SK-N-SH (cell line): Measurements from ENCODE around the gene SETD4. TPM values are rescaled to one million over a fixed set of nuclear protein-coding genes. Genes with fewer than 3 reads are reported as not detected.

Experiments
- CTCF ChIA-PET: fragments of 300-600, 350-600 bp; formaldehyde crosslinking; extraction: SDS; loops from one replicate; lab custom pipeline; 2021; lab: Yijun Ruan, JAX
- POLR2A ChIA-PET: fragments of 350-600 bp; sonication (Branson Sonifier 250); formaldehyde crosslinking; extraction: SDS; loops from one replicate; lab custom pipeline; 2020; ENCODE audit warnings: antibody characterized with exemption, inconsistent platforms; lab: Yijun Ruan, JAX
- DNase-seq: peaks from one replicate; pipeline ENCODE4 v3.0.0; 2012
- H2AFZ ChIP-seq: fragments of 200-600 bp; sonication (generic); 2 replicates; pipeline ENCODE4 v1.8.1; 2016; ENCODE audit warnings: antibody characterized with exemption, mild to moderate bottlenecking, low read depth
- H3F3A ChIP-seq: fragments of 200-600 bp; sonication (generic); replicated peaks from 2 replicates; pipeline ENCODE3; 2016; ENCODE audit warnings: antibody characterized with exemption, mild to moderate bottlenecking; ENCODE audit not compliant: insufficient read depth
- H3K27ac ChIP-seq, 2 experiments: fragments of 200-500 bp in 1 of 2; fragments of 200-600 bp in 1 of 2; sonication (Bioruptor generic) in 1 of 2; sonication (generic), shearing (Covaris generic) in 1 of 2; 2 replicates each; pipeline versions ENCODE4 v1.5.1 to v1.6.1; 2014 to 2016; ENCODE audit warnings: low read depth in 2 of 2, inconsistent platforms in 1 of 2, low read length in 1 of 2, mild to moderate bottlenecking in 1 of 2, mixed read lengths in 1 of 2
- H3K27me3 ChIP-seq: fragments of 200-600 bp; sonication (generic), shearing (Covaris generic); 2 replicates; pipeline ENCODE4 v1.6.1; 2016; ENCODE audit warnings: mixed run types; ENCODE audit not compliant: insufficient read depth
- H3K36me3 ChIP-seq, 2 experiments: fragments of 200-500 bp in 1 of 2; fragments of 200-600 bp in 1 of 2; sonication (Bioruptor generic) in 1 of 2; sonication (generic) in 1 of 2; replicated peaks in 1 of 2; 2 replicates each; pipeline versions ENCODE3 to v1.5.1; 2014 to 2016; ENCODE audit warnings: low read length in 1 of 2, mild to moderate bottlenecking in 1 of 2; ENCODE audit not compliant: insufficient read depth in 2 of 2, control insufficient read depth in 1 of 2
- H3K4me1 ChIP-seq, 2 experiments: fragments of 200-500 bp in 1 of 2; fragments of 200-600 bp in 1 of 2; sonication (Bioruptor generic) in 1 of 2; sonication (generic), shearing (Covaris generic) in 1 of 2; 2 replicates each; pipeline versions ENCODE4 v1.5.1 to v1.6.1; 2014 to 2016; ENCODE audit warnings: low read depth in 1 of 2, low read length in 1 of 2, mixed run types in 1 of 2; ENCODE audit not compliant: insufficient read depth in 2 of 2, control insufficient read depth in 1 of 2
- H3K4me2 ChIP-seq: fragments of 200-600 bp; sonication (generic), shearing (Covaris generic); 2 replicates; pipeline ENCODE4 v1.6.1; 2017; ENCODE audit warnings: mixed run types
- H3K4me3 ChIP-seq, 2 experiments: fragments of 200-500 bp in 1 of 2; fragments of 200-600 bp in 1 of 2; sonication (Bioruptor generic) in 1 of 2; sonication (generic), shearing (Covaris generic) in 1 of 2; 2 replicates each; pipeline versions ENCODE4 v1.5.1 to v1.8.1; 2014 to 2016; ENCODE audit warnings: low read depth in 2 of 2, inconsistent platforms in 1 of 2, low read length in 1 of 2, mild to moderate bottlenecking in 1 of 2, mixed read lengths in 1 of 2, moderate library complexity in 1 of 2
- H3K79me2 ChIP-seq: fragments of 200-600 bp; sonication (generic); 2 replicates; pipeline ENCODE4 v1.8.1; 2017; ENCODE audit warnings: mild to moderate bottlenecking; ENCODE audit not compliant: insufficient read depth
- H3K9ac ChIP-seq: fragments of 200-600 bp; sonication (generic); 2 replicates; pipeline ENCODE4 v1.6.1; 2017; ENCODE audit warnings: mixed run types
- H3K9me2 ChIP-seq: fragments of 200-600 bp; sonication (generic); 2 replicates; pipeline ENCODE4 v1.6.1; 2017; ENCODE audit warnings: mixed run types
- H3K9me3 ChIP-seq: fragments of 200-600 bp; sonication (generic); 2 replicates; pipeline ENCODE4 v1.6.1; 2017; ENCODE audit warnings: mixed run types, mild to moderate bottlenecking, moderate library complexity
- H4K20me1 ChIP-seq: fragments of 200-600 bp; sonication (generic); 2 replicates; pipeline ENCODE4 v1.6.1; 2017; ENCODE audit warnings: mild to moderate bottlenecking, mixed run types; ENCODE audit not compliant: insufficient read depth
- ELF1 ChIP-seq: IDR thresholded peaks from 2 replicates; pipeline ENCODE4 v1.4.0; 2012
- EP300 ChIP-seq, 2 experiments: IDR thresholded peaks; 2 replicates each; pipeline versions ENCODE4 v1.4.0 to v1.6.1; 2012; ENCODE audit warnings: borderline replicate concordance in 1 of 2, low read depth in 1 of 2, low read length in 1 of 2
- EZH2phosphoT487 ChIP-seq: fragments of 200-600 bp; sonication (generic); IDR thresholded peaks from 2 replicates; pipeline ENCODE4 v1.6.1; 2017; ENCODE audit warnings: low read depth, mixed run types, mild to moderate bottlenecking, antibody characterized with exemption, moderate library complexity, borderline replicate concordance
- FOSL2 ChIP-seq: IDR thresholded peaks from 2 replicates; pipeline ENCODE4 v1.4.0; 2012; ENCODE audit warnings: low read depth, mild to moderate bottlenecking, moderate library complexity, borderline replicate concordance
- GABPA ChIP-seq: IDR thresholded peaks from 2 replicates; pipeline ENCODE4 v1.4.0; 2012; ENCODE audit warnings: low read depth, mild to moderate bottlenecking
- GATA2 ChIP-seq: sonication (generic); formaldehyde crosslinking; IDR thresholded peaks from 2 replicates; pipeline ENCODE4 v1.5.0; 2020; ENCODE audit warnings: mild to moderate bottlenecking, missing genetic modification reagents
- MAX ChIP-seq: IDR thresholded peaks from 2 replicates; pipeline ENCODE4 v1.4.0; 2012; ENCODE audit warnings: low read depth
- MEF2A ChIP-seq: IDR thresholded peaks from 2 replicates; pipeline ENCODE4 v1.4.0; 2012; ENCODE audit warnings: low read depth, borderline replicate concordance
- MXI1 ChIP-seq: IDR thresholded peaks from 2 replicates; pipeline ENCODE4 v1.6.1; 2012; ENCODE audit warnings: mild to moderate bottlenecking, low read depth, low read length, improper control_type of control experiment
- NFIC ChIP-seq: IDR thresholded peaks from 2 replicates; pipeline ENCODE4 v1.4.0; 2012; ENCODE audit warnings: borderline replicate concordance
- NRF1 ChIP-seq: IDR thresholded peaks from 2 replicates; pipeline ENCODE4 v1.6.1; 2012; ENCODE audit warnings: low read depth, mild to moderate bottlenecking, low read length
- PBX3 ChIP-seq: IDR thresholded peaks from 2 replicates; pipeline ENCODE4; 2012
- RXRA ChIP-seq: IDR thresholded peaks from 2 replicates; pipeline ENCODE4 v1.4.0; 2012; ENCODE audit warnings: low read depth, mild to moderate bottlenecking, borderline replicate concordance
- SIN3A ChIP-seq: IDR thresholded peaks from 2 replicates; pipeline ENCODE4 v1.6.1; 2012; ENCODE audit warnings: low read depth, mild to moderate bottlenecking, low read length, moderate library complexity, borderline replicate concordance
- SMC3 ChIP-seq: IDR thresholded peaks from 2 replicates; pipeline ENCODE4 v1.6.1; 2012; ENCODE audit warnings: low read depth, low read length, improper control_type of control experiment
- WGBS: methylation state at CpG from one replicate; pipeline ENCODE4 v1.1.6; 2017; ENCODE audit warnings: low lambda C conversion rate; 5-methylcytosine and 5-hydroxymethylcytosine counted together
- polyA plus RNA-seq, 3 experiments: library from polyadenylated mRNA; depleted of rRNA; stranded (reverse); fragments of >200 nt; gene quantifications; 2 replicates each; pipeline ENCODE4 v1.2.3, GENCODE V29; 2012
- TF ChIP-seq, protein P1 (sequence below): fragments of 150-350 bp; IDR thresholded peaks from 2 replicates; pipeline ENCODE4 v1.6.1; 2017; ENCODE audit warnings: antibody characterized with exemption, low read length, low read depth, borderline replicate concordance
- TF ChIP-seq, protein P2 (sequence below): IDR thresholded peaks from 2 replicates; pipeline ENCODE4 v1.4.0; 2012; ENCODE audit warnings: low read depth, borderline replicate concordance

Gene SETD4
- polyA plus RNA-seq, 1 of the 3 experiments (the other 2 are of a cell fraction): 15.9 TPM

GRCh38 chr21:36061445-36061844 is 1.1 kb upstream of the SETD4 start:
- H3K4me3 ChIP-seq: no peak overlapping the region
- peaks cover 11% of the 10 kb centered on the region for H3F3A ChIP-seq
- H3K27me3 ChIP-seq: no peaks in the 10 kb centered on the region
- POLR2A ChIA-PET: no interaction called here
- no peak overlapping the region for H3K9ac ChIP-seq
- no peaks in the 10 kb centered on the region for H3K9me2 ChIP-seq
- peaks cover 5 to 6% of the 10 kb centered on the region in 2 experiments; a peak in 3 of 4 replicates for H3K4me1 ChIP-seq
- 96% methylated on average over 2 of the region's 2 CpGs for WGBS
- CTCF ChIA-PET: no interaction called here
- no peak for DNase-seq
- no peaks in the 10 kb centered on the region for H3K9me3 ChIP-seq
- H3K79me2 ChIP-seq: peaks cover 22% of the 10 kb centered on the region
- no peak overlapping the region for H3K4me2 ChIP-seq
- H3K27ac ChIP-seq: no peak overlapping the region
- H2AFZ ChIP-seq: peak overlapping the region; percentile 91
- H4K20me1 ChIP-seq: no peaks in the 10 kb centered on the region
- H3K36me3 ChIP-seq: peaks cover 14 to 21% of the 10 kb centered on the region in 2 experiments
- TF ChIP-seq RXRA (no peak), NRF1 (no peak), PBX3 (no peak), GABPA (no peak), FOSL2 (no peak), GATA2 (no peak), ELF1 (no peak), EZH2phosphoT487 (no peak), EP300 (IDR thresholded peaks at IDR 0.05; ENCODE audit: borderline replicate concordance in 1 of 2, low read depth in 1 of 2, low read length in 1 of 2) (no peak), NFIC (no peak)
- TF ChIP-seq, protein P1, sequence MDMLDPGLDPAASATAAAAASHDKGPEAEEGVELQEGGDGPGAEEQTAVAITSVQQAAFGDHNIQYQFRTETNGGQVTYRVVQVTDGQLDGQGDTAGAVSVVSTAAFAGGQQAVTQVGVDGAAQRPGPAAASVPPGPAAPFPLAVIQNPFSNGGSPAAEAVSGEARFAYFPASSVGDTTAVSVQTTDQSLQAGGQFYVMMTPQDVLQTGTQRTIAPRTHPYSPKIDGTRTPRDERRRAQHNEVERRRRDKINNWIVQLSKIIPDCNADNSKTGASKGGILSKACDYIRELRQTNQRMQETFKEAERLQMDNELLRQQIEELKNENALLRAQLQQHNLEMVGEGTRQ: no peak

DNA sequence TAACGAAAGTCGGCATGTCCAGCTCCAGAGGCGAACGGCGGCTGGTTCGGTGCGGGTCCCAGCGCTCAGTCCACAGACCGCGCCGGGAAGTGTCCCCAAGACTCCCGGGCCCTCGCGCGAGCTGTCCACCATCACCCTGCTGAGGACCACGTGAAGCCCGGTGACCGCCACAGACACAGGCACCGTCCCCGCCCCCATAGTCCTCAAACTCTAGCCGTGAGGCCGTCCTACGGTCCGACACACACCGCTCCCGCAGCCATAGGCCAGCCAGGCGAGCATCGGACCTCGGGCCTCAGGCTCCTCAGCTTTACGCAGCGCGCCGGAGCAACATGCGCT is 535 bp downstream of the SETD4 start:
- H4K20me1 ChIP-seq: no peaks in the 10 kb centered on the region
- H3K79me2 ChIP-seq: peaks cover 22% of the 10 kb centered on the region
- H3K36me3 ChIP-seq: peaks cover 31 to 37% of the 10 kb centered on the region in 2 experiments
- no peaks in the 10 kb centered on the region for H3K9me3 ChIP-seq
- no peaks in the 10 kb centered on the region for H3K9me2 ChIP-seq
- peak overlapping the region; percentile 82 to 83 for H3K4me3 ChIP-seq
- peaks cover 0 to 6% of the 10 kb centered on the region in 2 experiments; a peak in 3 of 4 replicates for H3K4me1 ChIP-seq
- peak overlapping the region; percentile 88 for H3K4me2 ChIP-seq
- peak overlapping the region; percentile 89 to 98 for H3K27ac ChIP-seq
- H2AFZ ChIP-seq: peak overlapping the region; percentile 91
- CTCF ChIA-PET: interaction anchor here (1.0 to 2.1 kb wide), 7 partner anchors 14 to 65 kb away, joined by 3 to 12 read pairs (median 4); no protein-coding TSS in a partner anchor
- WGBS: 3% methylated on average over 17 of the region's 34 CpGs
- no peaks in the 10 kb centered on the region for H3K27me3 ChIP-seq
- H3K9ac ChIP-seq: peak overlapping the region; percentile 67
- TF ChIP-seq MXI1 (peak; percentile 90; the same call in 1 of the 2 replicates), SMC3 (0 out of 2 replicates have a peak, but pooled peaks have one; percentile 19), SIN3A (peak; percentile 45; the same call in 1 of the 2 replicates), MAX (peak; percentile 43; the same call in 1 of the 2 replicates), MEF2A (no peak)
- TF ChIP-seq, protein P2, sequence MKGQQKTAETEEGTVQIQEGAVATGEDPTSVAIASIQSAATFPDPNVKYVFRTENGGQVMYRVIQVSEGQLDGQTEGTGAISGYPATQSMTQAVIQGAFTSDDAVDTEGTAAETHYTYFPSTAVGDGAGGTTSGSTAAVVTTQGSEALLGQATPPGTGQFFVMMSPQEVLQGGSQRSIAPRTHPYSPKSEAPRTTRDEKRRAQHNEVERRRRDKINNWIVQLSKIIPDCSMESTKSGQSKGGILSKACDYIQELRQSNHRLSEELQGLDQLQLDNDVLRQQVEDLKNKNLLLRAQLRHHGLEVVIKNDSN: 0 out of 2 replicates have a peak, but pooled peaks have one; percentile 35
- TF ChIP-seq, all 33 proteins: peak for 5
- peak; percentile 78 for DNase-seq
- H3F3A ChIP-seq: peaks cover 11% of the 10 kb centered on the region
- POLR2A ChIA-PET: interaction anchor here (0.6 to 2.6 kb wide), 7 partner anchors 9 to 326 kb away, joined by 3 to 33 read pairs (median 3); partner anchors contain the start of genes CBR1 and MORC3
